Sigmoid colon (tissue), 7 donors: ENCODE data around the gene TAF11L11. TPM values are rescaled to one million over a fixed set of nuclear protein-coding genes. Genes with fewer than 3 reads are reported as not detected.
"Not testable (repeated sequence)": the region's sequence is repeated elsewhere in the genome, so short reads cannot be mapped to it uniquely, and the experiment has no call there.

Experiments
- DNase-seq: peaks from one replicate; pipeline ENCODE4 v3.0.0-alpha.2; 2019
- H3K27ac ChIP-seq, 4 donors: fragments of 200-600 bp; sonication (generic); one replicate each; pipeline ENCODE4 v1.5.1; 2016 to 2019; ENCODE audit warnings: mild to moderate bottlenecking in 1 of 4
- H3K27me3 ChIP-seq, 3 donors: fragments of 200-600 bp; sonication (generic); one replicate each; pipeline ENCODE4 v1.5.1; 2019; ENCODE audit warnings: mild to moderate bottlenecking in 1 of 3
- H3K36me3 ChIP-seq, 4 donors: fragments of 200-600 bp; sonication (generic); one replicate each; pipeline ENCODE4 v1.5.1; 2016 to 2019
- H3K4me1 ChIP-seq, 4 donors: fragments of 200-600 bp; sonication (generic); one replicate each; pipeline ENCODE4 v1.5.1; 2017 to 2019
- H3K4me3 ChIP-seq, 4 donors: fragments of 200-600 bp; sonication (generic); one replicate each; pipeline ENCODE4 v1.5.1; 2017 to 2019; ENCODE audit warnings: mild to moderate bottlenecking in 2 of 4, moderate library complexity in 1 of 4
- H3K9me3 ChIP-seq, 4 donors: fragments of 200-600 bp in 3 of 4; sonication (generic) in 3 of 4; one replicate each; pipeline versions ENCODE4 v1.5.1 to v1.6.1; 2013 to 2019
- EP300 ChIP-seq, 4 donors: sonication (generic); formaldehyde crosslinking; IDR thresholded peaks; one replicate each; pipeline ENCODE4 v1.6.1; 2017; ENCODE audit warnings: antibody characterized with exemption in 4 of 4
- POLR2A ChIP-seq, 2 donors: fragments of 450-650 bp; IDR thresholded peaks; one replicate each; pipeline ENCODE4 v1.6.1; 2016; ENCODE audit warnings: antibody characterized with exemption in 2 of 2, mild to moderate bottlenecking in 2 of 2, moderate library complexity in 2 of 2
- POLR2AphosphoS5 ChIP-seq, 4 donors: sonication (generic); formaldehyde crosslinking; IDR thresholded peaks; one replicate each; pipeline ENCODE4 v1.6.1; 2017; ENCODE audit warnings: antibody characterized with exemption in 4 of 4
- WGBS, 2 donors: extraction: QIAGEN DNeasy Blood & Tissue Kit; methylation state at CpG; one replicate each; pipeline ENCODE4 v1.1.7; 2013; 5-methylcytosine and 5-hydroxymethylcytosine counted together
- intact Hi-C: fragments of 100-400 bp; cut with DNase I; formaldehyde crosslinking; loops from one replicate; pipeline ENCODE4 v1.15.1; 2023
- polyA plus RNA-seq, 3 donors: library from polyadenylated mRNA; stranded (reverse); fragments of 200-250 nt; gene quantifications; one replicate each; pipeline ENCODE4 v1.2.3, GENCODE V29; 2013
- total RNA-seq, 4 donors: library from RNA; depleted of rRNA; stranded (reverse); fragments of >200 nt; gene quantifications; one replicate each; pipeline ENCODE4 v1.1.0, GENCODE V29; 2016
- TF ChIP-seq, protein P1 (sequence below), 4 experiments: fragments of 450-650 bp in 3 of 4; fragments of 200-600 bp in 1 of 4; IDR thresholded peaks; one replicate each; pipeline ENCODE4 v1.5.1; 2016 to 2019; ENCODE audit warnings: antibody characterized with exemption in 4 of 4, mild to moderate bottlenecking in 3 of 4, moderate library complexity in 2 of 4
- donor health status: healthy with polysubstance abuse.
- donor health status: Bipolar disorder and iron deficiency.
- donor health status: healthy.

Gene TAF11L11
- total RNA-seq (not detected), polyA plus RNA-seq (not detected)

- intact Hi-C loops, DNase-seq: not testable (repeated sequence)
- 23 to 67% methylated on average over 6 of the region's 6 CpGs for WGBS, 2 donors
These were observed at the start of gene TAF11L11 for GRCh38 chr5:17603880-17604279. Gene TAF11L11 (plus strand): TSS chr5:17604183.

GRCh38 chr5:17585658-17586057, 18.3 kb upstream of the TAF11L11 start, which contains the start of gene TAF11L7:
Gene TAF11L7 (minus strand): TSS chr5:17585758.
- H3K4me3 ChIP-seq, H3K27ac ChIP-seq, H3K27me3 ChIP-seq, intact Hi-C loops, H3K4me1 ChIP-seq, DNase-seq, H3K36me3 ChIP-seq, H3K9me3 ChIP-seq: not testable (repeated sequence)
- no CpG with 5 or more reads among the region's 16 CpGs for WGBS, 2 donors

More at GRCh38 chr5:17603880-17604279, at the start of gene TAF11L11:
- H3K9me3 ChIP-seq, H3K27me3 ChIP-seq, H3K4me1 ChIP-seq, H3K4me3 ChIP-seq, H3K36me3 ChIP-seq, H3K27ac ChIP-seq: not testable (repeated sequence)

- H3K4me1 ChIP-seq, H3K27me3 ChIP-seq, H3K36me3 ChIP-seq, DNase-seq, intact Hi-C loops, H3K9me3 ChIP-seq, H3K4me3 ChIP-seq, H3K27ac ChIP-seq: not testable (repeated sequence)
- WGBS, 2 donors = no CpG with 5 or more reads among the region's 16 CpGs
These were observed 13.1 kb upstream of the TAF11L11 start, which contains the start of gene TAF11L8 for GRCh38 chr5:17590860-17591259. Gene TAF11L8 (minus strand): TSS chr5:17590960.

- H3K27me3 ChIP-seq, H3K4me1 ChIP-seq, intact Hi-C loops, H3K4me3 ChIP-seq, H3K36me3 ChIP-seq, H3K9me3 ChIP-seq, DNase-seq, H3K27ac ChIP-seq: not testable (repeated sequence)
- 95 to 96% methylated on average over 8 to 10 of the region's 15 CpGs for WGBS, 2 donors
These were observed 9.7 kb upstream of the TAF11L11 start, which contains the start of gene TAF11L9 for GRCh38 chr5:17594255-17594654. Gene TAF11L9 (minus strand): TSS chr5:17594394.

GRCh38 chr5:17597728-17598127, 6.3 kb upstream of the TAF11L11 start, which contains the start of gene TAF11L10:
Gene TAF11L10 (minus strand): TSS chr5:17597828.
- not testable (repeated sequence) for DNase-seq, H3K4me3 ChIP-seq
- WGBS, 2 donors = no CpG with 5 or more reads among the region's 15 CpGs

DNA sequence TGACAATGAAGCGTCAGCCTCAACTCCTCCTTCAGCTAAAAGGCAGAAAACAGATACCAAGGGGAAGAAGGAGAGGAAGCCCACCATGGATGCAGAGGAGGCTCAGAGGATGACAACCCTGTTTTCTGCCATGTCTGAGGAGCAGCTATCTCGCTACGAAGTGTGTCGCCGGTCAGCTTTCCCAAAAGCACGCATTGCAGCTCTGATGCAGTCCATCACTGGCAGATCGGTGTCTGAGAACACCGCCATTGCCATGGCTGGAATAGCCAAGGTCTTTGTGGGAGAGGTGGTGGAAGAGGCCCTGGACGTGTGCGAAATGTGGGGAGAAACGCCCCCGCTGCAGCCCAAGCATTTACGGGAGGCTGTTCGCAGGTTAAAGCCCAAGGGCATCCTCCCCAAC, 968 bp downstream of the TAF11L11 start:
- no peak for DNase-seq
- H3K36me3 ChIP-seq = no peaks in the 10 kb centered on the region
- H3K27ac ChIP-seq = no peak overlapping the region
- H3K4me3 ChIP-seq = no peak overlapping the region
- H3K9me3 ChIP-seq = no peaks in the 10 kb centered on the region
- no peaks in the 10 kb centered on the region for H3K27me3 ChIP-seq
- 94 to 98% methylated on average over 14 of the region's 14 CpGs for WGBS, 2 donors
- TF ChIP-seq, protein P1, sequence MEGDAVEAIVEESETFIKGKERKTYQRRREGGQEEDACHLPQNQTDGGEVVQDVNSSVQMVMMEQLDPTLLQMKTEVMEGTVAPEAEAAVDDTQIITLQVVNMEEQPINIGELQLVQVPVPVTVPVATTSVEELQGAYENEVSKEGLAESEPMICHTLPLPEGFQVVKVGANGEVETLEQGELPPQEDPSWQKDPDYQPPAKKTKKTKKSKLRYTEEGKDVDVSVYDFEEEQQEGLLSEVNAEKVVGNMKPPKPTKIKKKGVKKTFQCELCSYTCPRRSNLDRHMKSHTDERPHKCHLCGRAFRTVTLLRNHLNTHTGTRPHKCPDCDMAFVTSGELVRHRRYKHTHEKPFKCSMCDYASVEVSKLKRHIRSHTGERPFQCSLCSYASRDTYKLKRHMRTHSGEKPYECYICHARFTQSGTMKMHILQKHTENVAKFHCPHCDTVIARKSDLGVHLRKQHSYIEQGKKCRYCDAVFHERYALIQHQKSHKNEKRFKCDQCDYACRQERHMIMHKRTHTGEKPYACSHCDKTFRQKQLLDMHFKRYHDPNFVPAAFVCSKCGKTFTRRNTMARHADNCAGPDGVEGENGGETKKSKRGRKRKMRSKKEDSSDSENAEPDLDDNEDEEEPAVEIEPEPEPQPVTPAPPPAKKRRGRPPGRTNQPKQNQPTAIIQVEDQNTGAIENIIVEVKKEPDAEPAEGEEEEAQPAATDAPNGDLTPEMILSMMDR (IDR thresholded peaks at IDR 0.05) = no peak
- no peak for TF ChIP-seq POLR2A (IDR thresholded peaks at IDR 0.05)
- TF ChIP-seq POLR2AphosphoS5 (IDR thresholded peaks at IDR 0.05) = no peak
- TF ChIP-seq EP300 (IDR thresholded peaks at IDR 0.05) = no peak
- intact Hi-C loops = no loop called here
- no peaks in the 10 kb centered on the region for H3K4me1 ChIP-seq

More at GRCh38 chr5:17597728-17598127, 6.3 kb upstream of the TAF11L11 start, which contains the start of gene TAF11L10:
- H3K27ac ChIP-seq, H3K4me1 ChIP-seq, H3K27me3 ChIP-seq, H3K36me3 ChIP-seq, H3K9me3 ChIP-seq, intact Hi-C loops: not testable (repeated sequence)

- H3K27me3 ChIP-seq, H3K4me1 ChIP-seq, H3K9me3 ChIP-seq, H3K27ac ChIP-seq, DNase-seq, H3K36me3 ChIP-seq, intact Hi-C loops, H3K4me3 ChIP-seq: not testable (repeated sequence)
- WGBS, 2 donors = 82 to 94% methylated on average over 4 of the region's 4 CpGs
These were observed 3.5 kb downstream of the TAF11L11 start for GRCh38 chr5:17607461-17607860.

DNA sequence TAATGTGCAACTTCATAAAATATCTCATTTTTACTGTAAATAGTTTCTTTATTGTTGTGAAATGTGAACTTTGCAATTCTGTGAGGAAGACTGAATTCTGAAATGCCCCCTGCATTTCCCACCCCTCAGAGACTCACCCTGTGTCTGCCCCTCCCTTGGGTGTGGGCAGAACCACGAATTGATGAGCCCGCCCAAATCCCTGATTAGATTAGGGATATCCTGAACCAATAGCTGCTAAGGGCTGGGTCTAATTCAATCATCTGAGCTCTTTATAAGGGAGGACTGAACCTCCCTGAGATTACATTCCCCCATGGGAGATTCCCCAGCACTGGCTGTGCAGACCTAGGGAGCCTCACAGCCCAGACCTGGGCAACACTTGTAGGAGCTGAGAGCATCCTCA, 6.1 kb downstream of the TAF11L11 start, which contains the start of gene TAF11L12:
Gene TAF11L12 (plus strand): TSS at position 301 of the 400 bp plus-strand sequence.
- H3K27me3 ChIP-seq, H3K9me3 ChIP-seq, H3K4me3 ChIP-seq, DNase-seq, H3K4me1 ChIP-seq, H3K27ac ChIP-seq, intact Hi-C loops, H3K36me3 ChIP-seq: not testable (repeated sequence)
- WGBS, 2 donors = 50 to 85% methylated on average over 2 of the region's 2 CpGs
